IgD-negative memory B cell (primary cell): ENCODE data around the gene ERRFI1. TPM values are rescaled to one million over a fixed set of nuclear protein-coding genes. Genes with fewer than 3 reads are reported as not detected.
"Not testable (repeated sequence)": the region's sequence is repeated elsewhere in the genome, so short reads cannot be mapped to it uniquely, and the experiment has no call there.

ENCODE experiments used
- H3K27ac Mint-ChIP-seq, 3 donors: one replicate each; pipeline ENCODE4 v1.8.0; 2020 to 2022; ENCODE audit warnings: mild to moderate bottlenecking in 3 of 3, mixed read lengths in 3 of 3, moderate library complexity in 1 of 3
- H3K27me3 Mint-ChIP-seq: one replicate; pipeline ENCODE4 v1.8.0; 2021; ENCODE audit warnings: mixed read lengths
- H3K36me3 Mint-ChIP-seq: one replicate; pipeline ENCODE4 v1.8.0; 2020; ENCODE audit warnings: mild to moderate bottlenecking, mixed read lengths
- H3K4me1 Mint-ChIP-seq, 3 donors: one replicate each; pipeline ENCODE4 v1.8.0; 2020 to 2022; ENCODE audit warnings: mixed read lengths in 3 of 3, mild to moderate bottlenecking in 1 of 3
- H3K4me3 Mint-ChIP-seq, 4 donors: one replicate each; pipeline ENCODE4 v1.8.0; 2020 to 2022; ENCODE audit warnings: mild to moderate bottlenecking in 4 of 4, mixed read lengths in 4 of 4, moderate library complexity in 3 of 4
- H3K9me3 Mint-ChIP-seq, 3 donors: one replicate each; pipeline ENCODE4 v1.8.0; 2020 to 2021; ENCODE audit warnings: mixed read lengths in 3 of 3, mild to moderate bottlenecking in 1 of 3
- polyA plus RNA-seq: library from polyadenylated mRNA; unstranded; fragments of 300-500 nt; fragmentation: Illumina TruSeq; gene quantifications from one replicate; pipeline ENCODE4 v1.2.3, GENCODE V29; 2021

Gene ERRFI1, protein sequence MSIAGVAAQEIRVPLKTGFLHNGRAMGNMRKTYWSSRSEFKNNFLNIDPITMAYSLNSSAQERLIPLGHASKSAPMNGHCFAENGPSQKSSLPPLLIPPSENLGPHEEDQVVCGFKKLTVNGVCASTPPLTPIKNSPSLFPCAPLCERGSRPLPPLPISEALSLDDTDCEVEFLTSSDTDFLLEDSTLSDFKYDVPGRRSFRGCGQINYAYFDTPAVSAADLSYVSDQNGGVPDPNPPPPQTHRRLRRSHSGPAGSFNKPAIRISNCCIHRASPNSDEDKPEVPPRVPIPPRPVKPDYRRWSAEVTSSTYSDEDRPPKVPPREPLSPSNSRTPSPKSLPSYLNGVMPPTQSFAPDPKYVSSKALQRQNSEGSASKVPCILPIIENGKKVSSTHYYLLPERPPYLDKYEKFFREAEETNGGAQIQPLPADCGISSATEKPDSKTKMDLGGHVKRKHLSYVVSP
- polyA plus RNA-seq = 0.63 TPM

DNA sequence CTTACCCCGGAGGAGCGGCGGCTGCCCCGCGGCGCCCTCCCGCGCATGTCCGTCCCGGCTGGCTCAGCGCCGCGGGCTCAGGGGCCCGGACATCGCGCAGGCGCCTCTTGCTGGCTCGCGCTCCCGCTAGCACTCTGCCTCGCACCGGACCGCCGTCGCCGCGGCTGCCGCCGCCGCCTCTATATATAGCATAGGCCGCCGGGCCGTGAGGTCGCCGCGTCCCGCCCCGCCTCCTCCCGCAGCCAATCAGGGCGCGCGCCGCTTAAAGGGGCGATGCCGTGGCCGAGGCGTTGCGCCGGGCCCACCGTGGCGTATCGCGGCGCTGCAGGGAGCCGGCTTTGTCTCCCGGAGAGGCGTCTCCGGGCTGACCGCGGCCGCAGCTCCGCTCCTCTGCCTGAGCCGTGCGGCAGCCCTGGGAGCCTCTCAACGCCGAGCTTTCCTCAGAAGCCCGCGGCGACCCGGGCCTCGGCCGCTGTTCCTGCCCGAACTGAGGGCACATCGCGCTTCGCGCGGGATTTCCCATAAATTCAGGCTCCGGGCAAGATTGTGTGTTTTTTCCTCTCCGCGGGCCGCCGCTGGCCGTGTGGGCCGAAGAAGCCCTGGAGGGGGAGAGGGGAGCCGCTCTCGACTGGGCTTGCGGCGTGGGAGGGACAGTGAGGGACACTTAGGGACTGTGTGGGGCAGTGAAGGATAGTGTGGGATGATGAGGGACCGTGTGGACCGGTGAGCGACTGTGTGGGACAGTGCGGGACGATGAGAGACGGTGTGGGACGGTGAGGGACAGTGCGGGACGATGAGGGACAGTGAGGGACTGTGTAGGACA, at the start of gene ERRFI1:
TSS of gene ERRFI1 (minus strand) at position 157 of the 823 bp plus-strand sequence. CDS start 10,690 bp downstream, outside the sequence.
- H3K4me1 Mint-ChIP-seq = peaks cover 5 to 10% (median 8%) of the 10 kb centered on the region in 3 donors
- peaks cover 9% of the 10 kb centered on the region for H3K27me3 Mint-ChIP-seq
- peak within 1 kb of the TSS; percentile 4 to 89 (median 40) for H3K27ac Mint-ChIP-seq
- H3K4me3 Mint-ChIP-seq = peak within 1 kb of the TSS; percentile 83 to 97 (median 90)
- no peaks in the 10 kb centered on the region for H3K36me3 Mint-ChIP-seq
- H3K9me3 Mint-ChIP-seq = no peaks in the 10 kb centered on the region

DNA sequence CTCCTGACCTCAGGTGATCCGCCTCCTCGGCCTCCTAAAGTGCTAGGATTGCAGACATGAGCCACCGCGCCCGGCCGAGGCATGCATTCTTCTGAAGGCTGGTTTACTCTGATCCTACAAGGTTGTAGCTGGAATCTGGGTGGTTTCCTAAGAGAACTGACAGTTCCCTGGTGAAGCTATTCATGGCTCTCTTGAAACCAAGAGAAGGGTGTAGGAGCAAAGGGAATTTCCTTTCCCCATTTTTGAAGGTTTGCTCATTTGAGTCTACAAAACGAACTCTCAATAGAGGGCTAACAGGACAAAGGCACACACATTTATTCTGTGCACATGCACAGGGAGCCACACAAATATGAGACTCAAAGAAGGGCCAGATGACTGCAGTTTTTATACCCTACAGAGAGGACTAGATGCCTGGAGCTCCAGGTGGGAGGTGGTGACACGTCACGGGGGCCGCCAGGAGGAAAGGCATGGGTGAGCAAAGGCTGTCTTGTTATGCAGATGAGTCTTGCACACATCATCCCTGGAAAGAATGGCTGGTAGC, 49.5 kb upstream of the ERRFI1 start:
- Mint-ChIP-seq H3K4me3 (no peak overlapping the region), H3K4me1 (no peaks in the 10 kb centered on the region), H3K9me3 (peaks cover 0 to 2% (median 0%) of the 10 kb centered on the region in 3 donors)

DNA sequence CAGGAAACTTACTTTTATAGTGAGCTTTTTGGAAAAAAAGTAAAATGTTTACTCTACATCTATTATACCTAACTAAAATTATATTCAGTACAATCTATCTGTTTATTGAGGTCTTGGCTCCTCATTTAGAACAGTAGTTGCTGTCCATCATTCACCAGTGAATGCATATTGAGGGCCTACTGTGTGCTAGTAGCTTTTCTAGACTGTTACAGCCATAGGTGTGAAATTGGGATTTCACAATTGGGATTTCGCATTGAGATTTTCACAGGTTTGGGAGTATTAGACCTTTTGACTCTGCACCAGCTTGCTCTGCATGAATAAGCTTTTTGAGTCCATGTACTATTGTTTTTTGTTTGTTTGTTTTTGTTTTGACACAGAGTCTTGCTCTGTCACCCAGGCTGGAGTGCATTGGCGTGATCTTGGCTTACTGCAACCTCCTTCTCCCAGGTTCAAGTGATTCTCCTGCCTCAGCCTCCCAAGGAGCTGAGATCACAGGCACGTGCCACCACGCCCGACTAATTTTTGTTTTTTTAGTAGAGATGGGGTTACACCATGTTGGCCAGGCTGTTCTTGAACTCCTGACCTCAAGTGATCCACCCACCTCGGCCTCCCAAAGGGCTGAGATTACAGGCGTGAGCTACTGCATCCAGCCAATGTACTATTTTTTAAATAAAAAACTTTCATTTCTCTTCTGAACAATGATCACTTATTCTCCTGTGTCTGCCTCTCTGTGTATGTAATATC, 47.2 kb upstream of the ERRFI1 start:
- H3K4me3 Mint-ChIP-seq = no peak overlapping the region
- peaks cover 17% of the 10 kb centered on the region for H3K27me3 Mint-ChIP-seq
- H3K9me3 Mint-ChIP-seq = peaks cover 0 to 2% (median 0%) of the 10 kb centered on the region in 3 donors
- H3K27ac Mint-ChIP-seq = no peak overlapping the region
- H3K4me1 Mint-ChIP-seq = no peaks in the 10 kb centered on the region
- H3K36me3 Mint-ChIP-seq = no peaks in the 10 kb centered on the region

More for the DNA sequence above, 49.5 kb upstream of the ERRFI1 start:
- Mint-ChIP-seq H3K36me3 (no peaks in the 10 kb centered on the region), H3K27ac (no peak overlapping the region), H3K27me3 (peaks cover 22% of the 10 kb centered on the region)

GRCh38 chr1:8070381-8070811, 44.3 kb upstream of the ERRFI1 start:
- Mint-ChIP-seq H3K27me3 (peaks cover 19% of the 10 kb centered on the region), H3K4me3 (no peak overlapping the region), H3K9me3 (peaks cover 0 to 3% (median 2%) of the 10 kb centered on the region in 3 donors), H3K27ac (no peak overlapping the region), H3K4me1 (no peaks in the 10 kb centered on the region), H3K36me3 (peaks cover 2% of the 10 kb centered on the region)

- H3K4me1 Mint-ChIP-seq, H3K27ac Mint-ChIP-seq, H3K36me3 Mint-ChIP-seq, H3K9me3 Mint-ChIP-seq: not testable (repeated sequence)
- H3K27me3 Mint-ChIP-seq = peaks cover 19% of the 10 kb centered on the region
- peak overlapping the region in 1 of 4 donors; percentile 58 for H3K4me3 Mint-ChIP-seq
These were observed 43.7 kb upstream of the ERRFI1 start for GRCh38 chr1:8069614-8070320.

GRCh38 chr1:8065369-8065768, 39.3 kb upstream of the ERRFI1 start:
- no peak overlapping the region for H3K4me3 Mint-ChIP-seq

GRCh38 chr1:8063298-8064036, 37.4 kb upstream of the ERRFI1 start:
- Mint-ChIP-seq H3K36me3 (peaks cover 2% of the 10 kb centered on the region), H3K27me3 (peaks cover 9% of the 10 kb centered on the region), H3K4me1 (no peaks in the 10 kb centered on the region)

More at GRCh38 chr1:8065369-8065768, 39.3 kb upstream of the ERRFI1 start:
- Mint-ChIP-seq H3K27ac (no peak overlapping the region), H3K27me3 (peaks cover 6% of the 10 kb centered on the region), H3K36me3 (peaks cover 2% of the 10 kb centered on the region), H3K4me1 (no peaks in the 10 kb centered on the region), H3K9me3 (peaks cover 0 to 3% (median 2%) of the 10 kb centered on the region in 3 donors)

DNA sequence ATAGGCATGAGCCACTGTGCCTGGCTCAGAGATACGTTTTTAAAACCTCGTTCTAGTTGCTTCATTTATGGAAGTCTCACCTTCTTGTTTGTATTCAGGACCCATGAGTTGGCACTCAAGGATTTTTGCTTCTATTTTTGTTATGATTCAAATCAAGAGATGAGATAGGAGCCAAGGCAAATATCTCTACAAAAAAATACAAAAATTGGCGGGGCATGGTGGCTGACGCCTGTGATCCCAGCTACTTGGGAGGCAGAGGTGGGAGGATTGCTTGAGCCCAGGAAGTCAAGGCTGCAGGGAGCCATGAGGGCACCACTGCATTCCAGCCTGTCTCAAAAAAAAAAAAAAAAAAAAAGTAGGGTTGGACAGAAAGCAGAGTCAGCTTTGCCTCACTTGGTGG, 36.8 kb upstream of the ERRFI1 start:
- H3K9me3 Mint-ChIP-seq = peaks cover 0 to 3% (median 2%) of the 10 kb centered on the region in 3 donors

More at GRCh38 chr1:8063298-8064036, 37.4 kb upstream of the ERRFI1 start:
- Mint-ChIP-seq H3K4me3 (no peak overlapping the region), H3K9me3 (peaks cover 0 to 3% (median 2%) of the 10 kb centered on the region in 3 donors), H3K27ac (no peak overlapping the region)

GRCh38 chr1:8061673-8062386, 35.7 kb upstream of the ERRFI1 start:
- peaks cover 12% of the 10 kb centered on the region for H3K27me3 Mint-ChIP-seq
- H3K27ac Mint-ChIP-seq = peak overlapping the region in 1 of 3 donors; percentile 69
- peaks cover 2% of the 10 kb centered on the region for H3K36me3 Mint-ChIP-seq
- no peak overlapping the region for H3K4me3 Mint-ChIP-seq
- H3K4me1 Mint-ChIP-seq = no peaks in the 10 kb centered on the region
- H3K9me3 Mint-ChIP-seq = peaks cover 0 to 3% (median 2%) of the 10 kb centered on the region in 3 donors

More for the DNA sequence above, 36.8 kb upstream of the ERRFI1 start:
- Mint-ChIP-seq H3K27ac (no peak overlapping the region), H3K36me3 (peaks cover 2% of the 10 kb centered on the region), H3K4me3 (no peak overlapping the region), H3K27me3 (peaks cover 9% of the 10 kb centered on the region), H3K4me1 (no peaks in the 10 kb centered on the region)

GRCh38 chr1:8061210-8061609, 35.1 kb upstream of the ERRFI1 start:
- peak overlapping the region in 1 of 3 donors; percentile 69 for H3K27ac Mint-ChIP-seq
- H3K27me3 Mint-ChIP-seq = peaks cover 13% of the 10 kb centered on the region
- H3K4me1 Mint-ChIP-seq = no peaks in the 10 kb centered on the region
- no peak overlapping the region for H3K4me3 Mint-ChIP-seq
- peaks cover 2% of the 10 kb centered on the region for H3K36me3 Mint-ChIP-seq
- H3K9me3 Mint-ChIP-seq = peaks cover 0 to 3% (median under 1%) of the 10 kb centered on the region in 3 donors

- Mint-ChIP-seq H3K27me3 (peaks cover 10% of the 10 kb centered on the region), H3K27ac (no peak overlapping the region), H3K4me1 (no peaks in the 10 kb centered on the region), H3K36me3 (no peaks in the 10 kb centered on the region), H3K4me3 (no peak overlapping the region), H3K9me3 (no peaks in the 10 kb centered on the region)
These were observed 33.1 kb upstream of the ERRFI1 start for GRCh38 chr1:8059161-8059622.

GRCh38 chr1:8057779-8058178, 31.7 kb upstream of the ERRFI1 start:
- H3K36me3 Mint-ChIP-seq, H3K27ac Mint-ChIP-seq, H3K9me3 Mint-ChIP-seq, H3K4me1 Mint-ChIP-seq, H3K4me3 Mint-ChIP-seq: not testable (repeated sequence)
- peaks cover 14% of the 10 kb centered on the region for H3K27me3 Mint-ChIP-seq

DNA sequence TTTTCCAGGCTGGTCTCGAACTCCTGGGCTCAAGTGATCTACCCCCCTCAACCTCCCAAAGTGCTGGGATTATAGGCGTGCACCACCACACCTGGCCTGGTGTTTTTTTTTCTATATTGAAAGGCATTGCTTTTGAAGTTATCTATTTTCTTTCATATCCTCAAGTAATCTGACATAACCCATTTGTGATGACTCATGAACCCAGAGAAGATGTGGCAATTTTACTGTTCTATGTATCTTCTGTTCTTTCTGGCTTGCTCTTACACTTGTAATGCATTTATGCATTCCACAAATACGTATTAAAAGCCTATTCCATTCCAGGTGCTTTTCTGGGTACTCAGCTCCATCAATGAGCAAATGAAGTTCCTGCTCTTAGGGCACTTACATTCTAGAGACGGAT, 29.9 kb upstream of the ERRFI1 start:
- no peaks in the 10 kb centered on the region for H3K9me3 Mint-ChIP-seq
- peaks cover 2% of the 10 kb centered on the region for H3K36me3 Mint-ChIP-seq
- peak overlapping the region in 1 of 3 donors; percentile 41 for H3K27ac Mint-ChIP-seq
- H3K4me3 Mint-ChIP-seq = no peak overlapping the region
- H3K27me3 Mint-ChIP-seq = peaks cover 14% of the 10 kb centered on the region
- peaks cover 0 to 3% (median 1%) of the 10 kb centered on the region in 3 donors for H3K4me1 Mint-ChIP-seq
